ENCODE data around the gene PPP1R11.
"Not testable (repeated sequence)": the region's sequence is repeated elsewhere in the genome, so short reads cannot be mapped to it uniquely, and the experiment has no call there.

Gene PPP1R11

GRCh38 chr6:30031381-30031780, 35.6 kb upstream of the PPP1R11 start:
- no peak for DNase-seq (ENCODE audit: low read depth)
- no peak overlapping the region for H3K4me3 ChIP-seq (ENCODE audit: low read depth, low read length)
- no peak for TF ChIP-seq CTCF (conservative IDR thresholded peaks at IDR 0.05; ENCODE audit: low read depth, low read length)

- DNase-seq (ENCODE audit: low read depth): peak; percentile 59
Measured at GRCh38 chr6:30033440-30033839, 33.6 kb upstream of the PPP1R11 start.

GRCh38 chr6:30035784-30036183, 31.2 kb upstream of the PPP1R11 start:
- no peak for TF ChIP-seq CTCF (conservative IDR thresholded peaks at IDR 0.05; ENCODE audit: low read depth, low read length)
- no peak for DNase-seq (ENCODE audit: low read depth)
- no peak overlapping the region for H3K4me3 ChIP-seq (ENCODE audit: low read depth, low read length)

More at GRCh38 chr6:30033440-30033839, 33.6 kb upstream of the PPP1R11 start:
- not testable (repeated sequence) for H3K4me3 ChIP-seq (ENCODE audit: low read depth, low read length)

- DNase-seq (ENCODE audit: low read depth): peak; percentile 49
- H3K4me3 ChIP-seq (ENCODE audit: low read depth, low read length): no peak overlapping the region
- peak; percentile 72 for TF ChIP-seq CTCF (conservative IDR thresholded peaks at IDR 0.05; ENCODE audit: low read depth, low read length)
Measured at GRCh38 chr6:30037182-30037788, 29.7 kb upstream of the PPP1R11 start.

GRCh38 chr6:30041221-30041620, 25.8 kb upstream of the PPP1R11 start:
- no peak for TF ChIP-seq CTCF (conservative IDR thresholded peaks at IDR 0.05; ENCODE audit: low read depth, low read length)
- DNase-seq (ENCODE audit: low read depth): no peak
- no peak overlapping the region for H3K4me3 ChIP-seq (ENCODE audit: low read depth, low read length)

- DNase-seq (ENCODE audit: low read depth): peak; percentile 10
- no peak overlapping the region for H3K4me3 ChIP-seq (ENCODE audit: low read depth, low read length)
- no peak for TF ChIP-seq CTCF (conservative IDR thresholded peaks at IDR 0.05; ENCODE audit: low read depth, low read length)
Measured at GRCh38 chr6:30041821-30042220, 25.2 kb upstream of the PPP1R11 start.

- no peak overlapping the region for H3K4me3 ChIP-seq (ENCODE audit: low read depth, low read length)
- no peak for TF ChIP-seq CTCF (conservative IDR thresholded peaks at IDR 0.05; ENCODE audit: low read depth, low read length)
- peak; percentile 36 for DNase-seq (ENCODE audit: low read depth)
Measured at GRCh38 chr6:30042476-30042875, 24.5 kb upstream of the PPP1R11 start.

All from choroid plexus epithelial cell (primary cell).